HG03066 (cell line): ENCODE data around the gene POLR2B.
"Not testable (repeated sequence)": the region's sequence is repeated elsewhere in the genome, so short reads cannot be mapped to it uniquely, and the experiment has no call there.

Experiments
- ATAC-seq: cut with Tn5 transposase; IDR thresholded peaks from one replicate; pipeline ENCODE4 v1.9.1; 2021; ENCODE audit warnings: low read depth; ENCODE audit not compliant: unreplicated experiment

POLR2B gene

DNA sequence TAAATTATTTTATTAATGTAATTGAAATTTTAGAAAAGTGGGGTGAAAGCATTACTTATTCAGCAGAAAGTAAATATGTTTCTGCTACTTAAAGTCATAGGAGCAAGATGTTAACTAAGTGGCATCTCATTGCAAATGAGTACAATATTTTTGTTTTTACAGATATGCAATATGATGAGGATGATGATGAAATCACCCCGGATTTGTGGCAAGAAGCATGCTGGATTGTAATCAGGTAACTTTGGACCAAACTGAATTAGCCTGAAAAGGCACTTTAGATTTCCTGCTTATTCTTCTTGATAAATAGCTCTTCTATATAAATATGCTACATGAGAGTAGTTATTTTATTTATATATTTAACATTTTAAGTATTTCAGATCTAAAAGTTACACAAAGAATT lies 7.5 kb downstream of the POLR2B start:
- ATAC-seq = no peak

GRCh38 chr4:56986952-56987351 lies 8.3 kb downstream of the POLR2B start:
- ATAC-seq = no peak

GRCh38 chr4:56990109-56990905 lies 11.6 kb downstream of the POLR2B start:
- no peak for ATAC-seq

DNA sequence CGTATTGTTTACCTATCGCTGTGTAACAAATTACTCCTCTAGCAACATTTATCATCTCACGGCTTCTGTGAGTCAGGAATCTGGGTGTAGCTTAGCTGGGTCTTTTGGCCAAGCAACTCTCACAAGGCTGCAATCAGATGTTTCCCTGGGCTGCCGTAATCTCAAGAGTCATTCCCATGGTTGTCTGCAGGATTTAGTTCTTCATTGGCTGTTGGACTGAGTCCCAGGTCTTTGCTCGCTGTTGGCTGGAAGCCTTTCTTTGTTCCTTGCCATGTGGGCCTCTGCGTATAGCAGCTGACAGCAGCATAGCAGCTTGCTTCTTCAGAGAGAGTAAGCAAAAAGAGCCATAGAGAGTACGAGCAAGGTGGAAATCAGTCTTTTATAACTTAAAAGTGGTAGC lies 16.8 kb downstream of the POLR2B start:
- ATAC-seq = no peak

DNA sequence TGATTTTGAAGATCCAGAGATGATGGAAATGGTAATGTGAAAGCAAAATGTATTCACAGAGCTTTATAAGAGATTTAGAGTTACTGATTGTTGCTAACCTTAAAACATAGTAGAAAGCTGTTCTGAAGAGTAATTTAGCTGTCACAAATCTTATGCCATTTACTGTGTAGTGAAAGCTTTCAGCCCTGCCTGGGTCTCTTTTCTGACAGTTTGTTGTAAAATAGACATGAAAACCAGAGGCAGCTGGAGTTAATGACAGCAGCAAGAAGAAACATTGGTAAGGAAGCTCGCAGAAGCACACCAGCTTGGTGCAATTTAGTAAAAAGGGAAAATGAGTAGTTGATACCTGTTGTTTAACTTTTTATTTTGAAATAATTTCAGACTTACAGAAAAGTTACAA lies 21.1 kb downstream of the POLR2B start:
- no peak for ATAC-seq

GRCh38 chr4:57013543-57014120 lies 34.9 kb downstream of the POLR2B start:
- no peak for ATAC-seq

- ATAC-seq = no peak
These were observed 40.3 kb downstream of the POLR2B start for GRCh38 chr4:57018980-57019379.

- ATAC-seq = no peak
These were observed 41.9 kb downstream of the POLR2B start for GRCh38 chr4:57020467-57021101.

- ATAC-seq = no peak
These were observed 44.4 kb downstream of the POLR2B start for GRCh38 chr4:57023104-57023503.

- no peak for ATAC-seq
These were observed 55.8 kb downstream of the POLR2B start for GRCh38 chr4:57034520-57034919.

DNA sequence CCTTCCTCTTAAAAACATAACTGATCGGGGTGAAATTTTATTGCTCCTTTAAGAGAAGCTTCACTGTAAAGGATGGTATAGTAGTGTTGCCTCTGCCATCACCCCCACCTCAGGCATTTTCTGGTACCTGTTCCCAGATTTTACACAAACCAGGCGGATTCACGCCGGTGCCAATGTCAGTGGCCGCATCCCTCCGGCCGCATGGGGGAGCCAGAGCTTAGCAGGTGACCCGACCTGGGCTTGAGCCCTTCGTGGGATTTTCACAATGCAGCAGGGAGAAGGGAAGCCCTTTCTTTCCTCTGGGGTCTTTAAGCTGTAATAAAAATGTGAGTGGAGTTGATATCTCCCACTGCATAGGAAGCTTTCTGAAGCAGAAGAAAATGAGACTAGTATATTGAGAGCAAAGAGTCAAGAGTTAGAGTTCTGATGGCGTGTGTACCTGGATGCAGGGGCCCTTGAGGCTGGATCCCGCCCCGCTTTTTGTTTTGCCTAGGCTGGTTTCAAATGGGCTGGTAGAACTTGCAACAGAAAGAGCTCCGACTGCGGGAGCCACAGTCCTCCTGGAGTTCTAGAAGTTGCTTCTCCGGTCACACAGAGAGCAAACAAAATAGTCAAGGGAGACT lies 59.4 kb downstream of the POLR2B start:
- no peak for ATAC-seq

GRCh38 chr4:57039345-57039744 lies 60.6 kb downstream of the POLR2B start:
- no peak for ATAC-seq

DNA sequence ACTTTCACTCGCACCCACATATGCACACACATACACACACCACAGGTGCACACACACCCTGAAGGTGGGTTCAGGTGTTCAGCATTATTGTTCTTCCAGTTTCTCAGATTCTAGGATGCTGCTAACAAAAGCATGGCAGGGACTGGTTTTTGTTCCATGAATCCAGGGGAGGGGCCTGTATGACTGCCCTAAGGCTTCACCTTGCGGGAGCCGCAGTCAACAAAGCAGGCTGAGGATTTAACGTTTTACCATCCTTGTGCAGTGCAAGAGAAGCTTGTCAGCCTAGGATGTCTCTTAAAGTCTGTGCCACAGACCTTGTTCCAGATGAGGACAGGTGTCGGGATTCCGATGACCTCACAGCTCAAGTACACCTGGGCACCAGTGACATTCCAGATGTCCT lies 61.8 kb downstream of the POLR2B start:
- ATAC-seq = no peak

- no peak for ATAC-seq
These were observed 62.3 kb downstream of the POLR2B start for GRCh38 chr4:57041020-57041419.

GRCh38 chr4:57042711-57043169 lies 64.0 kb downstream of the POLR2B start:
- no peak for ATAC-seq

- ATAC-seq = no peak
These were observed 64.9 kb downstream of the POLR2B start for GRCh38 chr4:57043347-57044251.

DNA sequence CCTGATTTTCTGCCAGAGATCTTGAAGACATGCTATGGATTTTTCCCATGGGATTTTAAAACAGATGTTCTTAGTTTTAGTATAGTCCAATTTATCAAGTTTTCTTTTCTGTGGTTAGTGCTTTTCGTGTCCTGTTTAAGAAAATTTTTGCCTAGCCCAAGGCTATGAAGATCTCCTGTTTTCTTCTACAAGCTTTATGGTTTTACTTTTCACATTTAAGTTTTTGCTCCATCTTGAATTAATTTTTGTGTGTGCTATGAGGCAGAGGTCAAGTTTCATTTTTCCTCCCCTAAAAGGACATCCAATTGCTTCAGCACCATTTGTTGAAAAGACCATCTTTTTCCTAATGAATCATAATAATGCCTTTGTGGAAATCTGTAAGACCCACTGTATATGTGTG lies 65.6 kb downstream of the POLR2B start:
- no peak for ATAC-seq

GRCh38 chr4:57044996-57045395 lies 66.3 kb downstream of the POLR2B start:
- ATAC-seq = no peak

DNA sequence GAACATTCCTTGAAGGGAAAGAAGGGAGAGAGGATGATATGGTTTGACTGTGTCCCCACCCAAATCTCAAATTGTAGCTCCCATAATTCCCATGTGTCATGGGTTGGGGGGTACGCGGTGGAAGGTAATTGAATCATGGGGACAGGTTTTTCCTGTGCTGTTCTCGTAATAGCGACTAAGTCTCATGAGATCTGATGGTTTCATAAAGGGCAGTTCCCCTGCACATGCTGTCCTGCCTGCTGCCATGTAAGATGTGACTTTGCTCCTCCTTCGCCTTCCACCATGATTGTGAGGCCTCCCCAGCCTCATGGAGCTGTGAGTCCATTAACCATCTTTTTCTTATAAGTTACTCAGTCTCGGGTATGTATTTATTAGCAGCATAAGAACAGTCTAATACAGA lies 68.3 kb downstream of the POLR2B start:
- not testable (repeated sequence) for ATAC-seq

- ATAC-seq = no peak
These were observed 70.1 kb downstream of the POLR2B start for GRCh38 chr4:57048590-57049304.
